ENCODE measurements around the gene UBE2G2. TPM values are rescaled to one million over a fixed set of nuclear protein-coding genes. Genes with fewer than 3 reads are reported as not detected.

Gene UBE2G2
- total RNA-seq, 1 experiment from 2014 or later, result 117 TPM

- DNase-seq (ENCODE audit: low spot score) (no peak), ATAC-seq (no peak)
- ChIA-PET CTCF (no interaction called here), POLR2A (interaction anchor here (0.6 kb wide), 1 partner anchor 164 kb away, joined by 3 read pairs; no protein-coding TSS in a partner anchor)
- Mint-ChIP-seq H3K36me3 (peaks cover 30% of the 10 kb centered on the region), H3K4me3 (no peak overlapping the region), H3K27me3 (ENCODE audit: low read depth) (peaks cover 13% of the 10 kb centered on the region), H3K9me3 (peaks cover 36% of the 10 kb centered on the region), H3K27ac (no peak overlapping the region; the same call in 1 of the 2 replicates), H3K4me1 (peaks cover 16% of the 10 kb centered on the region)
- no peak for TF ChIP-seq TEAD4 (CRISPR knock-in tag; IDR thresholded peaks at IDR 0.05)
Observed at GRCh38 chr21:44734026-44734745, 67.4 kb downstream of the UBE2G2 start.

GRCh38 chr21:44732956-44733355 is 68.7 kb downstream of the UBE2G2 start:
- Mint-ChIP-seq H3K27ac (no peak overlapping the region), H3K9me3 (peaks cover 24% of the 10 kb centered on the region), H3K27me3 (ENCODE audit: low read depth) (peaks cover 7% of the 10 kb centered on the region; the same call in 1 of the 2 replicates), H3K4me1 (peaks cover 15% of the 10 kb centered on the region), H3K4me3 (no peak overlapping the region), H3K36me3 (peaks cover 21% of the 10 kb centered on the region)
- ATAC-seq, result no peak
- ChIA-PET CTCF (no interaction called here), POLR2A (no interaction called here)
- no peak for DNase-seq (ENCODE audit: low spot score)
- TF ChIP-seq ATF6 (CRISPR knock-in tag; IDR thresholded peaks at IDR 0.05) (no peak), TP53 (CRISPR knock-in tag; IDR thresholded peaks at IDR 0.05) (no peak), JAZF1 (CRISPR knock-in tag; IDR thresholded peaks at IDR 0.05) (no peak), ZNF219 (CRISPR knock-in tag; IDR thresholded peaks at IDR 0.05; ENCODE audit: borderline replicate concordance) (no peak), ZBTB43 (CRISPR knock-in tag; IDR thresholded peaks at IDR 0.05) (no peak), ZNF232 (CRISPR knock-in tag; IDR thresholded peaks at IDR 0.05) (no peak), PREB (CRISPR knock-in tag; IDR thresholded peaks at IDR 0.05; ENCODE audit: borderline replicate concordance) (no peak), ZMAT4 (CRISPR knock-in tag; IDR thresholded peaks at IDR 0.05) (no peak), NFE2L1 (CRISPR knock-in tag; IDR thresholded peaks at IDR 0.05) (no peak), FOXJ3 (CRISPR knock-in tag; IDR thresholded peaks at IDR 0.05; ENCODE audit: borderline replicate concordance) (no peak), NFATC4 (CRISPR knock-in tag; IDR thresholded peaks at IDR 0.05) (no peak)

- Mint-ChIP-seq H3K36me3 (peaks cover 14% of the 10 kb centered on the region), H3K9me3 (peaks cover 17% of the 10 kb centered on the region), H3K27ac (no peak overlapping the region), H3K4me3 (no peak overlapping the region), H3K4me1 (peaks cover 15% of the 10 kb centered on the region), H3K27me3 (ENCODE audit: low read depth) (peaks cover 7% of the 10 kb centered on the region; the same call in 1 of the 2 replicates)
- DNase-seq (ENCODE audit: low spot score) (no peak), ATAC-seq (no peak)
- POLR2A ChIA-PET, result no interaction called here
- no peak for TF ChIP-seq SMAD3 (CRISPR knock-in tag; IDR thresholded peaks at IDR 0.05; ENCODE audit: borderline replicate concordance)
- TF ChIP-seq ZNF138 (CRISPR knock-in tag; conservative IDR thresholded peaks at IDR 0.05), result no peak
- no peak for TF ChIP-seq JAZF1 (CRISPR knock-in tag; IDR thresholded peaks at IDR 0.05)
- no peak for TF ChIP-seq ZNF416 (CRISPR knock-in tag; IDR thresholded peaks at IDR 0.05)
- no peak for TF ChIP-seq E2F1 (CRISPR knock-in tag; IDR thresholded peaks at IDR 0.05)
- TF ChIP-seq FOXP1 (CRISPR knock-in tag; IDR thresholded peaks at IDR 0.05; ENCODE audit: borderline replicate concordance), result no peak
- CTCF ChIA-PET, result no interaction called here
Observed at GRCh38 chr21:44732263-44732662, 69.4 kb downstream of the UBE2G2 start.
